Bronchial epithelial cell (primary cell): ENCODE results near the gene GPAT3. TPM values are rescaled to one million over a fixed set of nuclear protein-coding genes. Genes with fewer than 3 reads are reported as not detected.

Source experiments
- DNase-seq: peaks from one replicate; pipeline ENCODE4 v3.0.0-alpha.2; 2010; ENCODE audit warnings: low read depth
- FAIRE-seq: peaks from 2 replicates; lab custom pipeline; 2011; peaks lifted over from hg19 to GRCh38; lab: Jason Lieb, UNC
- H3K27me3 ChIP-seq: 2 replicates; pipeline ENCODE4 v1.5.1; 2011; ENCODE audit warnings: low read length; ENCODE audit not compliant: control insufficient read depth, insufficient read depth
- H3K36me3 ChIP-seq: 2 replicates; pipeline ENCODE4 v1.5.1; 2011; ENCODE audit warnings: low read length; ENCODE audit not compliant: control insufficient read depth, insufficient read depth
- H3K4me3 ChIP-seq: 2 replicates; pipeline ENCODE4 v1.5.1; 2011; ENCODE audit warnings: mild to moderate bottlenecking, low read depth, low read length, control low read depth
- total RNA-seq: library from RNA; depleted of rRNA; stranded (reverse); fragments of >200 nt; gene quantifications from 2 replicates; pipeline ENCODE4 v1.2.1, GENCODE V29; 2014
- TF ChIP-seq, protein P1 (sequence below): IDR thresholded peaks from 2 replicates; pipeline ENCODE4 v1.5.1; 2011; ENCODE audit warnings: mild to moderate bottlenecking, moderate library complexity, low read length, control low read depth, inconsistent platforms; ENCODE audit not compliant: insufficient read depth, severe bottlenecking

Gene GPAT3
- total RNA-seq, 1 donor from 2014 or later, result 4.5 TPM

DNA sequence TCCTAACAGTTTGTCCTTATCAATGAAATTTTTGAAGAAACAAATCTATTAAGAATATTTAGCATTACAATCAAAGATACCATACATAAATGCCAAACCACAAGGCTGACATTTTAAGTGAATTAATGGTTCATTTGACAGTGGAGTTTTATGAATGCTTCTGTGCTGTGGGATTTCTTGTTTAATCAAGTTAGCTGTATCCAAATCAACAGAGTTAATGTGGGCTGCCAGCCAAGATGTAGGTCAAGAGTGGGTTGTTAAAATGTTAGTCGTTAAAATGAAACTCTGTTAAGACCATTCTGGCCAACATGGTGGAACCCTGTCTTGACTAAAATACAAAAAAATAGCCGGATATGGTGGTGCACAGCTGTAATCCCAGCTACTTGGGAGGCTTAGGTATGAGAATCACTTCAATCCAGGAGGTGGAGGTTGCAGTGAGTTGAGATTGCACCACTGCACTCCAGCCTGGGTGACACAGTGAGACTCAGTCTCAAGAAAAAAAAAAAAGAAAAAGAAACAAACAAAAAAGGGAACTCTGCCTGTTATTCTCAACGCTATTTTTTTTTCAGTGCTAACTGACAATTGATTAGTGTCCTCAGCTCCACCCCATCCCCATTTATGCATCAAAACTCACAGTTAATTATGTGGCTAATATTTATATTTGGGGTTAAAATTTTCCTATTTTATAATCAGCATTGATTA is 20.2 kb downstream of the GPAT3 start:
- FAIRE-seq (no peak), DNase-seq (no peak)
- H3K27me3 ChIP-seq, result peaks cover 2% of the 10 kb centered on the region
- no peaks in the 10 kb centered on the region for H3K36me3 ChIP-seq
- TF ChIP-seq, protein P1, sequence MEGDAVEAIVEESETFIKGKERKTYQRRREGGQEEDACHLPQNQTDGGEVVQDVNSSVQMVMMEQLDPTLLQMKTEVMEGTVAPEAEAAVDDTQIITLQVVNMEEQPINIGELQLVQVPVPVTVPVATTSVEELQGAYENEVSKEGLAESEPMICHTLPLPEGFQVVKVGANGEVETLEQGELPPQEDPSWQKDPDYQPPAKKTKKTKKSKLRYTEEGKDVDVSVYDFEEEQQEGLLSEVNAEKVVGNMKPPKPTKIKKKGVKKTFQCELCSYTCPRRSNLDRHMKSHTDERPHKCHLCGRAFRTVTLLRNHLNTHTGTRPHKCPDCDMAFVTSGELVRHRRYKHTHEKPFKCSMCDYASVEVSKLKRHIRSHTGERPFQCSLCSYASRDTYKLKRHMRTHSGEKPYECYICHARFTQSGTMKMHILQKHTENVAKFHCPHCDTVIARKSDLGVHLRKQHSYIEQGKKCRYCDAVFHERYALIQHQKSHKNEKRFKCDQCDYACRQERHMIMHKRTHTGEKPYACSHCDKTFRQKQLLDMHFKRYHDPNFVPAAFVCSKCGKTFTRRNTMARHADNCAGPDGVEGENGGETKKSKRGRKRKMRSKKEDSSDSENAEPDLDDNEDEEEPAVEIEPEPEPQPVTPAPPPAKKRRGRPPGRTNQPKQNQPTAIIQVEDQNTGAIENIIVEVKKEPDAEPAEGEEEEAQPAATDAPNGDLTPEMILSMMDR, result no peak
- no peak overlapping the region for H3K4me3 ChIP-seq

- DNase-seq, result no peak
- TF ChIP-seq, protein P1, result no peak
- FAIRE-seq, result no peak
Observed at GRCh38 chr4:83556816-83557215, 20.9 kb downstream of the GPAT3 start.

DNA sequence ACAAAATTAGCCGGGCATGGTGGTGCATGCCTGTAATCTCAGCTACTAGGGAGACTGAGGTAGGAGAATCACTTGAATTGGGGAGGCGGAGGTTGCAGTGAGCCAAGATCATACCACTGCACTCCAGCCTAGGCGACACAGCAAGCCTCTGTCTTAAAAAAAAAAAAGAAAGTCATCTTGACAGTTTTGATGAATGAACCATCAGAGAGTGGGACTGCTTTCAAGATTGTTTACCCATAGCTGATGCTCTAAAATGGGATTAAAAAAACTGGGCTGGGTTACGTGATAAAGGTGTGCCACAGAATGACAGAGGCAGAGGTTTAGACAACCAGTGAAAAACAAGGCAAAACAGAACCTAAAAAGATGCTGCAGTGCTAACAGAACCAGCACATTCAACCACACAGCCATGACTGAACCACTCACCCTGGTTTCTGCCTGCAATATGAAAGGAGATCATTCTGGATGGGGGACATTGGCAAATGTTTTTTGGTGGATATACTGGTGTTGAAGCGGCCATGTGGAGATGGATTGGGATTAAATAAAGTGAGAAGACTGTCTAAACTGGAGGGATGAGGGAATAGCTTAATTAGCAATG is 22.2 kb downstream of the GPAT3 start:
- no peak for DNase-seq
- Histone ChIP-seq H3K27me3 (peaks cover 2% of the 10 kb centered on the region), H3K36me3 (no peaks in the 10 kb centered on the region), H3K4me3 (no peak overlapping the region)
- no peak for FAIRE-seq
- TF ChIP-seq, protein P1, result no peak

More at GRCh38 chr4:83556816-83557215, 20.9 kb downstream of the GPAT3 start:
- peaks cover 2% of the 10 kb centered on the region for H3K27me3 ChIP-seq
- H3K36me3 ChIP-seq, result no peaks in the 10 kb centered on the region
- no peak overlapping the region for H3K4me3 ChIP-seq

- DNase-seq (no peak), FAIRE-seq (no peak)
- no peaks in the 10 kb centered on the region for H3K36me3 ChIP-seq
- H3K4me3 ChIP-seq, result no peak overlapping the region
- TF ChIP-seq, protein P1, result no peak
- peaks cover 2% of the 10 kb centered on the region for H3K27me3 ChIP-seq
Observed at GRCh38 chr4:83558680-83559079, 22.8 kb downstream of the GPAT3 start.

- TF ChIP-seq, protein P1, result no peak
- no peak for DNase-seq
- FAIRE-seq, result no peak
- Histone ChIP-seq H3K27me3 (peaks cover 2% of the 10 kb centered on the region), H3K36me3 (no peaks in the 10 kb centered on the region), H3K4me3 (no peak overlapping the region)
Observed at GRCh38 chr4:83560523-83560922, 24.6 kb downstream of the GPAT3 start.
